HG03060 (cell line): ENCODE data around the gene DICER1.

Experiments
- ATAC-seq: cut with Tn5 transposase; IDR thresholded peaks from one replicate; pipeline ENCODE4 v1.9.1; 2021; ENCODE audit warnings: low read depth, moderate number of reproducible peaks; ENCODE audit not compliant: unreplicated experiment

Gene DICER1

DNA sequence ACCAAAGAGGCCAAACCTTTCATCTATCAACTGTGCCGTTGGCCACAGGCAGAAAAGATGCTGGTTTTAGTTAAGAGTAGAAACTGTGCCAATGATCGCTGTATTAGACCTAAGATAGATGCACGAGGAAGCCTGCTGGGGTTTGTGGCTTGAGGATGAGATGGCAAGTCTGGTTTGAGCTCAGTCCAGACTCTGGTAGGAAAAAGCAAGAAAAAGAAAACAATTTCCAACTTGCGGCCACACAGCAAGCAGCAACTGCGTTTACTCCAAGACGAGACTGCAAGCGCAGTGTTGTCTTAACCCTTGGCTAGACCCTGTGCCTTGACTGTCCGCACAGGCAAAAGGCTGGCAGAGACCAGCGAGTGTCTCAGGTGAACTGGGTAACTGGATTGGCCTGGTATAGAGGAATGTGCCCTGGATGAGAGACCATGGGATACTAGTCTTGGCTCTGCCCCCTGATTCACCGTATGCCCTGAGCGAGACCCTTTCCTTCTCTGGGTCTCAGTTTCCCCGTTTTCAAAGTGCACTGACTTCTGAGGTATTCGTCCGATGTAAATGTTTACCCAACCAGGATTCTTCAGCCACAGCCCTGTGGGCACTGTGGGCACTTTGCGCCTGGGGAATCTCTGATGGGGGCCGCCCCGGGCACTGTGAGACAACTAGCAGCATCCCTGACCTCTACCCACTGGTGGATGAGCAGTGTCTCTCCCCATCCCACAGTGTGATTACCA lies 113.4 kb downstream of the DICER1 start:
- ATAC-seq, result no peak

DNA sequence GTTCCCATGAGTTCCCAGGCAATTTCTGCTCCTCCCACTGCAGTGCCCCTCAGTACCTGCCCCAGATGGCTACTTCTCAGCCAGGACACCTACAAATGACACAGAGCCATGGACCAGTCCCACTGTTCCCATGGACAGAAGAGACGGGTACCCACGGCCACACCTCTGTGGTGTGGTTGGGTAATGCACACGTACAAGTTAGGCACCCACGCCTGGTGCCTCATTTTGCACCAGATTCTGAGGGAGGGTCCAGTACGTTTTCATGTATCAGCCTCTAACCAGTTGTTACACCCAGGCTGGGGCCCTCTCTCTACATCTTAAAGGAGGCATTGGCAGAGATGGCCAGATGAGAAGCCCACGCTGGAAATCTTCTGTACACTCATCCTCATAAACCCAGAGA lies 114.0 kb downstream of the DICER1 start:
- ATAC-seq, result no peak

DNA sequence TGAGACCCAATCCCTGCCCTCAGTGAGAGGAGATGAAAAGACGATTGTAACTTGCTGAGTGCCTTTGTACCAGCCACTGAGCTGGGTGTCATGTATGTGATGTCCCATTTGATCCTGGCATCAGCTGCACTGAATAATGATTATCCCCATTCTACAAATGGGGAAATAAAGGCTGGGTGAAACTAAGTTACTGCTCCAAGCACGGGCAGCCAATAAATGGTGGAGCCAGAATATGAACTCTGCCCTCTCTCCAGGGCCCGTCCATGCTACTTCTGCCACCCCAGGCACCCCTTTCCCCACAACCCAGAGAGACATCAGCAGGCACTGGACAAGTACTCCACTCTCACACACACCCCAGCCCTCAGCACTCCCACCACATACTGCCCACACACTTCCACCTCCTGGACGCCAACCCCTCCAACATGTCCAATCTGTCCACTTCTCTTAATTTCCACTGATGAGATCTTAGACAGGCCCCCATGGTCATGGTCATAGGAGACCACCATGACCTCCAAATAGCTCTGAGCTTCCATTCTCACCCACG lies 115.8 kb downstream of the DICER1 start:
- no peak for ATAC-seq

DNA sequence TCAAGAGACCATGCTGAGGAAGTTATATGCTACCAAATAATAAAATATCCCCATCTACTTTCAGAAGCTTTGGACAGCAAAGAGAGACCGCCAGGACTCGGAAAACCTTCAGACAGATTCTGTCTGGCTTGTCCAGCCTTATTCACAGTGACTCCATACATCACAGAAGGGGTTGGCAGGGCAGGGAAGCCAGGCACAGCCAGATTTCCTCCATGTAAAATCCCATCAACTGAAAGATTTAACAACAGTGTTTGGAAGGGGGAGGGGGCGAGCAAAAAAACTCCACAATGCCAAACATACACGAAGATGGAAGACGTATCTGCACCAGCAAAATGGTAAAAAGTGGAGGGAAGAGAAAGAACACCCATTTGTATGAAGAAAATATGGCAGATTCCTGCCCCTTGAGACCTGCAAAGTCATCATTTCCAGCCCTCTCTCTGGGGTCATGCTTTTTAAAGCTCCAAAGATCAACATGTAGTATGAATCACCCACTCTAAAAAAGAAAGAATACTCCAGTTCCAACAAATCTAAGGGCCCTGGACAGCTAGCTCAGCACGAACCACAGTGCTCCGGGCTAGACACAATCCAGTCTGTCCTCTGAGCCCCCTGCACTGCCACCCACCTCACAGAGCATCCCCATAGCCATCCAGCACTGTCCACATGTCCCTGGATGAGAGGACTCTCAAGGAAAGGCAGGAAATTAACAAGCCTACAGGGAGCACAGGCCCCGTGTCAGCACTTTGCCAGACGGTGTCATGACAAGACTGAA lies 116.4 kb downstream of the DICER1 start:
- ATAC-seq, result no peak

DNA sequence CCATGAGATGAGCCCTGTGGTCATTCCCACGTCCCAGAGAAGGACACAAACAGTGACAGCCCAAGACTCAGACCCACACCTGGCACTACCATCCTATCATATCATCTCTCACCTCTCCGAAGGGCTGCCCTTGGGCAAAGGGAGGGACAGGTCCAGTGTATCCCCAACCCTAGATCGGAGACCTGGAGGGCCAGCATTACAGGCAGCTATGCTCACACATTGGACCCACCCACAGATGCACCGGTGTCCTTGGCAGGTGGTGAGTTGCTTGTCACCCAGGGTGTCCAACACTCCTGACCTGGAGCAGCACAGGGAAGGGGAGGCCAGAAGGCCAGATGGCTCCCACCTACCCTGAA lies 117.4 kb downstream of the DICER1 start:
- ATAC-seq, result no peak

DNA sequence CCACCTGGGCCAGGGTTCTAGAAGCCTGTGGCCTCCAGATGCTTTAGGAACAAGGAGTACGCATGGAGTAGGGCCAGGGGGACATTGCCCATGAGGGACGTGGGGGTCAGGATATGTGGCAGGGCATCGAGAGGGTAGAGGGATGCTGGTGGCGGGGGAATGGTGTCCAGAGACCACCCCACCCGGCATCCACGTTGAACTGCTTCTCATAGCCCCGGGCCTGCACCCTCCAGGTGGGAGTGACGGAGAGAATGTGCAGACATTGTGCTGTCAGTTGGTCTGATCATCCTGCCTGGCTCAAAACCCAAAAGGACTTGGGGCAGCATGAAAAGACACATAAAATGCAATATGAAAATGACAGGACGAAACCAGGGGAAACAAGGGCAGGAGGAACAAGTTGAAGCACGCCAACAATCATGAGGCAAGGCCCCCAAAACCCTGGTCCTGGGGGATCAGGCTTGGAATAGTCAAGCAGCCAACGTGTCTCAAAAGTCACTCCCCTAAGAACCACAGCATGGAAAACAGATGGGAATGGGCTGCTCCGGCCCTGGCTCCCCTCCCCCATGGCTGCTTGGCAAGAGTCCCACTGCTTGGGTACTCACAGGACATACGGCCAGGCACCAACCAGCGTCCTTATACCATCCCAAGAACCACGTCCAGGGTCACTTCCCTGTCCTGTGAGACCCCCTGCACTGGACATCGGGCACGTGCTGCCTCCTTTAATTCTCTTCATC lies 117.9 kb downstream of the DICER1 start:
- ATAC-seq, result no peak

DNA sequence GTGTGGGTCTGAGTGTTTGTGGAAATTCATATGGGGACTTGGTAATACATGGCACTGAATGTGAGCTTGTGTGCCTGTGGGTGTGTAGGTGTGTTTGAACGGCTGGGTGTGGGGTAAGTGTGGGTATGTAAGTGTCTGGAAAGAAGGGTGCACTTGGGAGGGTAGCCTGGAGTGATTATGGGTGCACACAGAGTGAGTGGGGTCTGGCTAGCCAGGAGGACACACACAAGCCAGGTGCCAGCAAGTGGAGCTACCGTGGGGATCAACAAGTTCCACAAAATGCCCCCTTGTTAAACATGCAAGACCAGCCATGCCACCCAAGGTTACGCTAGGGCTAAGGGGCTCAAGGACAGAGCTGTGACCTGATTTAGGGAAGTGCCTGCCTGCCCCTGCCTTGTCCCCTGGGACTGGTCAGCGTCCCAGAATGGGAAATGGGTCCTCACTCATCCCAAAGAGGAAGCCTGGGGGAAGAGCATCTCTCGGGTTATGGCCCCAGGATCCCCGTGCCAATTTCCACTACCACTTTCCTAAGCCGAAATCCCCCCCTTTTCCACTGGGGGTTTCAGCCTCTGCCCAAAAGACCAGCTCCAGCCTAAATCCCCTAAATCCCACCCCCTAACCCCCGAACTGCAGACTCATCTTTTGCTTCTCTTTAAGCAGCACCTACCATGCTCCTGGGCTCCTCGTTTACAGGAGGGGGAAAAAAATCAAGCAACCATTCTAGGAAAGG lies 118.6 kb downstream of the DICER1 start:
- no peak for ATAC-seq

DNA sequence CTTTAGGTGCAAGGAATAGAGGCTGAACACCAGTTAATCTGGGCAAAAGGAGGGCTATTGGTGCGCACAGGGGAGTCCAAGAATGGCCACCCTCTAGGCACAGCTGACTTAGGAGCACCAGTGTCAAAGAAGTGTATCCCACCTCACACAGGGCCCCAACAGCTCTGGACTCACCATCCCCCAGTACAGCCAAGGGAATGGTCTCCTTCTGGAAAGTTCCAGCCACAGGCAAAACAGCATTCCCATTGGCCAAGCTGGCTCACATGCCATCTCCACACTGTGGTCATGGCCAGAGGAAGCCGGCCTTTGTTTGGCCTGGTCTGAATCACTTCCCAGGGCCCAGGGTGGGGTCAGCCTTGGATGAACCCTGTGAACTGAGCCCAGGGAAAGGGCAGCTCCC lies 120.1 kb downstream of the DICER1 start:
- no peak for ATAC-seq
